SW 1271 (cell line): Measurements from ENCODE around the gene BCAS3.
"Not testable (repeated sequence)": the region's sequence is repeated elsewhere in the genome, so short reads cannot be mapped to it uniquely, and the experiment has no call there.

ENCODE experiments used
- DNase-seq, 2 experiments: peaks; one replicate each; lab custom pipeline; 2025; lab: John Stamatoyannopoulos, UW

BCAS3 gene

GRCh38 chr17:60798576-60798975, 120.9 kb downstream of the BCAS3 start:
- no peak for DNase-seq

GRCh38 chr17:60802377-60802776, 124.7 kb downstream of the BCAS3 start:
- no peak for DNase-seq

- DNase-seq: no peak
Measured at GRCh38 chr17:60803059-60803458, 125.4 kb downstream of the BCAS3 start.

DNA sequence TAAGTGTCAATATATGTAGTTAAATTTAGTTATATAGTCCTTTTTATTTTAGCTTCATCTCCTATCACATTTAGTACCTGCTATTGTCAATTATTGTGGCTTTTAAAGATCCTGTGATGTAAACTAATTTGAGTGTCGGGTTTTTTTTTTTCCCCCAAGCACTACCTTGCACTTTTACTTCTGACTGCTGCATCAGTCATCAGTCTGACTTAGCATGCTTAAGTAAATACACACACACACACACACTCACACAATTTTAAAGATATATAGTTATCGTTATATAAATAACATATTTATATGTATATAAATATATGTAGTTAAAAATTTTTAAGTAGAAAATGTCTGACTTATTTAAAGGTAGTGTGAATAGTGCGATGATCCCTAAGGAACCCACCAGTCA, 127.2 kb downstream of the BCAS3 start:
- no peak for DNase-seq

GRCh38 chr17:60809421-60809820, 131.8 kb downstream of the BCAS3 start:
- no peak for DNase-seq

DNA sequence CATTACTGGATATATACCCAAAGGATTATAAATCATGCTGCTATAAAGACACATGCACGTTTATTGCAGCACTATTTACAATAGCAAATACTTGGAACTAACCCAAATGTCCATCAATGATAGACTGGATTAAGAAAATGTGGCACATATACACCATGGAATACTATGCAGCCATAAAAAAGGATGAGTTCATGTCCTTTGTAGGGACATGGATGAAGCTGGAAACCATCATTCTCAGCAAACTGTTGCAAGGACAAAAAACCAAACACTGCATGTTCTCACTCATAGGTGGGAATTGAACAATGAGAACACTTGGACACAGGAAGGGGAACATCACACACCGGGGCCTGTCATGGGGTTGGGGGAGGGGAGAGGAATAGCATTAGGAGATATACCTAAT, 137.3 kb downstream of the BCAS3 start:
- DNase-seq: not testable (repeated sequence)

- no peak for DNase-seq
Measured at GRCh38 chr17:60817192-60817591, 139.5 kb downstream of the BCAS3 start.

GRCh38 chr17:60819447-60820130, 141.9 kb downstream of the BCAS3 start:
- no peak for DNase-seq

GRCh38 chr17:60823515-60823914, 145.9 kb downstream of the BCAS3 start:
- no peak for DNase-seq

DNA sequence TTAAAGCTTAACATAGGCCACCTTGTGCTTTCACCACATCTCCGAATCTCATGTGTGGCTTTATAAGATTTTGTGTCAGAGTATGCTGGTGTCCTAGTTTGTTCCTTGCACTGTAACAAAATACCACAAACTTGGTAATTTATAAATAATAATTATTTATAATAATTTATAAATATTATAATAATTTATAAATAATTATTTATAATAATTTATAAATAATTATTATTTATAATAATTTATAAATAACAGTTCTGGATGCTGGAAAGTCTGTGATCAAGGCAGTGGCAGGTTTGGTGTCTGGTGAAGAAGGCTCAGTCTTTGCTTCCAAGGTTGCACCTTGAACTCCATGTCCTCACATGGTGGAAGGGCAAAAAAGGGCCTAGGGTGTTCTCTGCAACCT, 147.7 kb downstream of the BCAS3 start:
- no peak for DNase-seq

- DNase-seq: no peak
Measured at GRCh38 chr17:60827943-60828342, 150.3 kb downstream of the BCAS3 start.

DNA sequence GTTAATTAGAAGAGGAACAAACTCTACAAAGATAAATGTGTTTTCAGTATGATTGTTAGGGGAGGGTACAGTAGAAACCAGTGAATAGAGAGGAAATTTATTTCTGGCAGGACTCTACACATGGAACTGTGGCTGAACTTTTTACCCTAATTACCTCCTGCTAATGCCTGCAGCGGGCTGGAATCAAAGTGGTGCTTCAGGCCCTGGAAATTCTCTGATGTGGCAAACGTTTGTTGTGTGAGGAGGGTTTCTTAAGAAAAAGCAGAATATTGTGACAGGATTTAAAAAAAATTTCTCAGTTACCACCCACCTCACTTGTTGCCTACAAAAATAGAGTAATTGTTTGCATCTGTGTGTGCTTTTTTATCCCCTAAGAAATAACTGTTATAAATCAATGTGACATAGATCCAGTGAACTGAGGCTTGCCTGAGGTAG, 154.5 kb downstream of the BCAS3 start:
- DNase-seq: no peak

DNA sequence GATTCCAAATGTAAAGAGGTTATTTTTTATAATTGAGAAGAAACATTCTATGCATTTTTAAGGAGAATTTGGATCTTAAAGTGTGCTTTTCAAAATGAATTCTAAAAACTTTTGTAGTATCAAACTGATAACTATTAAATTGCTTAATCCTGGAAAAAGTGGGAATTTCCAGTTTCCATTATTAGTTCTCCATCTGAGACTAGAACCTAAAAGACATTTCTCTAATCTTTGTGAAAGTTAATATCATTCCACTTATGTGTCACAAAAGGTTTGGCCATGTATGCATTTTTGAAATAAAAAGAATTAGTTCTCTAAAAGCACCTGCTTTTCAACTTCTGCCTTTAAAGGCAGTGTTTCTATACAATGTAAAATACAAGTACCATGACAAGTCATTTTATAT, 155.0 kb downstream of the BCAS3 start:
- DNase-seq: no peak

- no peak for DNase-seq
Measured at GRCh38 chr17:60840456-60840855, 162.8 kb downstream of the BCAS3 start.

GRCh38 chr17:60845012-60845411, 167.4 kb downstream of the BCAS3 start:
- no peak for DNase-seq

- no peak for DNase-seq
Measured at GRCh38 chr17:60846175-60846574, 168.5 kb downstream of the BCAS3 start.

DNA sequence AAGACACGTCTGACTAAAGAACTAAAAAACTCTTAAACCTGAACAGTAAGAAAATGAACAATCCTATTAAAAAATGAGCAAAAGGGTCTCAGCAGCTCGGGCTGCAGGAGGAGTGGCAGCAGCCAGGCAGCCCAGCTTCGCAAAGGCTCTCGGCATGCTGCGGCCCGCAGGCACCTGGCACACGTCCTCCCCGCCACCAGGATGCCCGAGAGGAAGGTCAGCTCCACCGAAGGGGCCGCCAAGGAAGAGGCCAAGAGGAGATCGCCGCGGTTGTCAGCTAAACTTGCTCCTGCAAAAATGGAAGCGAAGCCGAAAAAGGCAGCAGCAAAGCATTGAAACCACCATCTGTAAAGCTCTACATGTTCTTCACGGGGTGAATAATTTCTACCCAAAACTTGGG, 173.5 kb downstream of the BCAS3 start:
- no peak for DNase-seq

GRCh38 chr17:60857556-60858080, 180.0 kb downstream of the BCAS3 start:
- no peak for DNase-seq

- no peak for DNase-seq
Measured at GRCh38 chr17:60862482-60862881, 184.8 kb downstream of the BCAS3 start.

DNA sequence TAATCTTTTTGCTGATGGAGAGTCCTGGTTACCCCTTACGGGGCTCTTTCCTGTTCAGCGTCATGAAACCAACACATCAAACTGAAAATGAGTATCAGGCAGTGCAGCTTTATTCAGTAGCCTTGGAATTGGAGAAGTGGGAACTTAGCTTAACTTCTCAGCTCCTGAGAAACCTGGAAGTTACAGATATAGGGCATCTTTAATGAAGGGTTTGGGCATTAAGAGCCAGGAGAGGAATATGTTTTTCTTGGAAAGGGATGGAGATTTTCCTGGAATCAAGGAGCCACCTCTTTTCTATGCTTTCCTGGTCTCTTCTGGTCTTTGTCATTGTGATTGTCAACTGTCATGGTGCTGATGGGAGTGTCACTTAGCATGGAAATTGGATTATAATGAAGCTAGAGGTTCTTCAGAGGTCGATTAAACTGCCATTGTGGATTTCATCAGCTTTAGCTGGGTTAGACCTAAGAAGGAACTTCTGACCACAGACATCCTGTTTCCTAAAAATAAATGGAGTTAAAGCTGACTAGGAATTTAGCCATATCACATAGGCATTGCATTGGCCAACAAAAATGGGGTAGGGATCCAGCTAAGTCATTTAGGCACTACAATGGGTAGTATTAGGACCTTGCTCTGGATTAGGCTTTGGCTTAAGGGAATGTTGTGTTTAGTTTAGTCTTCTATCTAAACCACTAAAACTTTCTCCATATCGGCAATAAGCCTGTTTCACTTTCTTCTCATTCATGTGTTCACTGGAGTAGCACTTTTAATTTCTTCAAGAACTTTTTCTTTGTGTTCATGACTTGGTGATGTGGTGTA, 186.4 kb downstream of the BCAS3 start:
- no peak for DNase-seq

DNA sequence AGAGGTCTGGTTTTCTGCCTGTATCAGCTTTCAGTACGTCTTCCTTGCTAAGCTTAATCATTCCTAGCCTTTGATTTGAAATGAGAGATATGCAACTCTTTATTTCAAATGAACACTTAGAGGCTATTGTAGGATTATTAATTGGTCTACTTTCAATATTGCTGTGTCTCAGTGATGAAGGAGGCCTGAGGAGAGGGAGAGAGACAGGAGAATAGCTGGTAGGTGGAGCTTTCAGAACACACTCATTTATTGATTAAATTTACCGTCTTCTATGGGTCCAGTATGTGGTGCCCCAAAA, 187.0 kb downstream of the BCAS3 start:
- DNase-seq: no peak

- DNase-seq: no peak
Measured at GRCh38 chr17:60874772-60875171, 197.1 kb downstream of the BCAS3 start.
